Measurements from ENCODE around the gene RXRA. TPM values are rescaled to one million over a fixed set of nuclear protein-coding genes. Genes with fewer than 3 reads are reported as not detected.

Gene RXRA
- polyA plus RNA-seq, 1 of the 3 experiments (the other 2 are of a cell fraction), result 7.6 TPM

DNA sequence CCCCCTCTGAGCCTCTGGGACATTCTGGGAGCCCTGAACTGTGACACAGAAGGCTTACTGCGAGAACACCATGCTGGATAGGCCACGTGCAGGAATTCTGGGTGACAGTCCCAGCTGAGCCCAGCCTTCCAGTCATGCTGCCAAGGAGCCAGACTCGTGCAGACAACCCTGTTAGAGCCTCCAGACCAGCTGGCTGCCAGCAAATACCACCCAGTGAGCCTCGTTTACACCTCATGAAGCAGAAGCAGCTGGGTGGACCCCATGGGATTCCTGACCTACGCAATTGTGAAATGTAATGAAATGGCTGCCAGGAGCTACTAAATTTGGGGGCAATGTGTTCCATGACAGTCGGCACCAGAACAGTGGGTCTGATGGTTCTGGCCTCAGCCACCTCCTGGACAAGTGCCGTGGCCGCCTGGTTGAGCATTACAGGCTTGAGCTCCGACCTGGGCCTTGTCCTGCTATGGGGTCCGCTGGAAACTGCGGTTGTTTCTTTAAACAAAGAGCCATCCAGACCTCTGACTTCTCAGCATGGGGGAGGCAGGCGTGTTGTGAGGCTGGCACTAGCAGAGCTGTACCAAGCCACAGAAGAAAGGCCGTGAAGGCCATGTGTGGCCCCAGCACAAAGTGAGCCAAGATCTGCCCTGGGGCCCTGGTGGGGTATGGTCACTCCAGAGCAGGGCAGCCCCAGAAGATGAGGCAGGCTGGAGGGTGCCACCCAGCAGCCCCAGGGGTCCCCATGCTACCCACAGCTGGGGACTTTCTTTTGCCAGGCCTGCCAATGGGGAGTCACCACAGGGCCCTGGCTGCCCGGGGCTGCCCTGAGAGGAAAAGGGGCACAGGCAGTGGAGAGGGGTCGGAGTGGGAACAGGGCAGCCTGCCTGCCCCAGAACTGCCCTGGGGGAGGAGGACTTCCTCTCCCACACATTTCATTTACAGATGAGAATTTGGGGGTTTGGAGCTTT lies 19.3 kb upstream of the RXRA start:
- 38% methylated on average over 8 of the region's 15 CpGs for WGBS (ENCODE audit: low lambda C conversion rate)
- Histone ChIP-seq H3K9me2 (no peaks in the 10 kb centered on the region), H3K4me3 (ENCODE audit: low read depth in 2 of 2, low read length in 1 of 2) (no peak overlapping the region), H3K9me3 (peaks cover 5% of the 10 kb centered on the region), H3K79me2 (ENCODE audit: insufficient read depth) (no peaks in the 10 kb centered on the region), H3K27me3 (ENCODE audit: insufficient read depth) (no peaks in the 10 kb centered on the region), H3K4me2 (no peak overlapping the region), H3K36me3 (replicated peaks in 1 of 2; ENCODE audit: control insufficient read depth in 1 of 2, insufficient read depth in 2 of 2, low read length in 1 of 2) (no peaks in the 10 kb centered on the region), H3F3A (replicated peaks; ENCODE audit: insufficient read depth) (no peaks in the 10 kb centered on the region), H3K9ac (no peak overlapping the region), H4K20me1 (ENCODE audit: insufficient read depth) (no peaks in the 10 kb centered on the region), H2AFZ (ENCODE audit: low read depth) (no peak overlapping the region), H3K4me1 (ENCODE audit: control insufficient read depth in 1 of 2, insufficient read depth in 2 of 2, low read depth in 1 of 2, low read length in 1 of 2) (no peaks in the 10 kb centered on the region; a peak in 1 of 4 replicates), H3K27ac (ENCODE audit: low read depth in 2 of 2, low read length in 1 of 2) (no peak overlapping the region)
- TF ChIP-seq TAF1 (IDR thresholded peaks at IDR 0.05; ENCODE audit: borderline replicate concordance, low read depth, low read length) (no peak), EZH2phosphoT487 (IDR thresholded peaks at IDR 0.05; ENCODE audit: borderline replicate concordance, low read depth) (no peak), POLR2AphosphoS5 (IDR thresholded peaks at IDR 0.05; ENCODE audit: low read depth, low read length) (no peak), TEAD4 (IDR thresholded peaks at IDR 0.05; ENCODE audit: borderline replicate concordance, insufficient read depth) (no peak), RFX5 (IDR thresholded peaks at IDR 0.05; ENCODE audit: low read length) (no peak), RXRA (IDR thresholded peaks at IDR 0.05; ENCODE audit: borderline replicate concordance, low read depth) (no peak), GABPA (IDR thresholded peaks at IDR 0.05; ENCODE audit: low read depth) (no peak), GATA2 (CRISPR knock-in tag; IDR thresholded peaks at IDR 0.05) (no peak), FOSL2 (IDR thresholded peaks at IDR 0.05; ENCODE audit: borderline replicate concordance, low read depth) (no peak), FOXM1 (IDR thresholded peaks at IDR 0.05; ENCODE audit: low read depth) (no peak), CHD2 (IDR thresholded peaks at IDR 0.05; ENCODE audit: low read length, partially characterized antibody) (no peak), YY1 (IDR thresholded peaks at IDR 0.05; ENCODE audit: low read depth) (no peak)
- TF ChIP-seq, protein P1, sequence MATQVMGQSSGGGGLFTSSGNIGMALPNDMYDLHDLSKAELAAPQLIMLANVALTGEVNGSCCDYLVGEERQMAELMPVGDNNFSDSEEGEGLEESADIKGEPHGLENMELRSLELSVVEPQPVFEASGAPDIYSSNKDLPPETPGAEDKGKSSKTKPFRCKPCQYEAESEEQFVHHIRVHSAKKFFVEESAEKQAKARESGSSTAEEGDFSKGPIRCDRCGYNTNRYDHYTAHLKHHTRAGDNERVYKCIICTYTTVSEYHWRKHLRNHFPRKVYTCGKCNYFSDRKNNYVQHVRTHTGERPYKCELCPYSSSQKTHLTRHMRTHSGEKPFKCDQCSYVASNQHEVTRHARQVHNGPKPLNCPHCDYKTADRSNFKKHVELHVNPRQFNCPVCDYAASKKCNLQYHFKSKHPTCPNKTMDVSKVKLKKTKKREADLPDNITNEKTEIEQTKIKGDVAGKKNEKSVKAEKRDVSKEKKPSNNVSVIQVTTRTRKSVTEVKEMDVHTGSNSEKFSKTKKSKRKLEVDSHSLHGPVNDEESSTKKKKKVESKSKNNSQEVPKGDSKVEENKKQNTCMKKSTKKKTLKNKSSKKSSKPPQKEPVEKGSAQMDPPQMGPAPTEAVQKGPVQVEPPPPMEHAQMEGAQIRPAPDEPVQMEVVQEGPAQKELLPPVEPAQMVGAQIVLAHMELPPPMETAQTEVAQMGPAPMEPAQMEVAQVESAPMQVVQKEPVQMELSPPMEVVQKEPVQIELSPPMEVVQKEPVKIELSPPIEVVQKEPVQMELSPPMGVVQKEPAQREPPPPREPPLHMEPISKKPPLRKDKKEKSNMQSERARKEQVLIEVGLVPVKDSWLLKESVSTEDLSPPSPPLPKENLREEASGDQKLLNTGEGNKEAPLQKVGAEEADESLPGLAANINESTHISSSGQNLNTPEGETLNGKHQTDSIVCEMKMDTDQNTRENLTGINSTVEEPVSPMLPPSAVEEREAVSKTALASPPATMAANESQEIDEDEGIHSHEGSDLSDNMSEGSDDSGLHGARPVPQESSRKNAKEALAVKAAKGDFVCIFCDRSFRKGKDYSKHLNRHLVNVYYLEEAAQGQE (IDR thresholded peaks at IDR 0.05; ENCODE audit: low read depth, low read length), result no peak
- TF ChIP-seq, protein P2, sequence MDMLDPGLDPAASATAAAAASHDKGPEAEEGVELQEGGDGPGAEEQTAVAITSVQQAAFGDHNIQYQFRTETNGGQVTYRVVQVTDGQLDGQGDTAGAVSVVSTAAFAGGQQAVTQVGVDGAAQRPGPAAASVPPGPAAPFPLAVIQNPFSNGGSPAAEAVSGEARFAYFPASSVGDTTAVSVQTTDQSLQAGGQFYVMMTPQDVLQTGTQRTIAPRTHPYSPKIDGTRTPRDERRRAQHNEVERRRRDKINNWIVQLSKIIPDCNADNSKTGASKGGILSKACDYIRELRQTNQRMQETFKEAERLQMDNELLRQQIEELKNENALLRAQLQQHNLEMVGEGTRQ (IDR thresholded peaks at IDR 0.05; ENCODE audit: borderline replicate concordance, low read depth, low read length), result no peak
- TF ChIP-seq, protein P3, sequence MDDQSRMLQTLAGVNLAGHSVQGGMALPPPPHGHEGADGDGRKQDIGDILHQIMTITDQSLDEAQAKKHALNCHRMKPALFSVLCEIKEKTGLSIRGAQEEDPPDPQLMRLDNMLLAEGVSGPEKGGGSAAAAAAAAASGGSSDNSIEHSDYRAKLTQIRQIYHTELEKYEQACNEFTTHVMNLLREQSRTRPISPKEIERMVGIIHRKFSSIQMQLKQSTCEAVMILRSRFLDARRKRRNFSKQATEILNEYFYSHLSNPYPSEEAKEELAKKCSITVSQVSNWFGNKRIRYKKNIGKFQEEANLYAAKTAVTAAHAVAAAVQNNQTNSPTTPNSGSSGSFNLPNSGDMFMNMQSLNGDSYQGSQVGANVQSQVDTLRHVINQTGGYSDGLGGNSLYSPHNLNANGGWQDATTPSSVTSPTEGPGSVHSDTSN (IDR thresholded peaks at IDR 0.05), result no peak
- ChIA-PET CTCF (interaction anchor here (0.8 to 1.4 kb wide), 3 partner anchors 63 to 136 kb away, joined by 3 to 4 read pairs (median 3); no protein-coding TSS in a partner anchor), POLR2A (no interaction called here)
- DNase-seq, result no peak
